H1 (cell line): ENCODE measurements around the gene KBTBD3. TPM values are rescaled to one million over a fixed set of nuclear protein-coding genes. Genes with fewer than 3 reads are reported as not detected.

ENCODE experiments used
- CTCF ChIA-PET: fragments of 300-600 bp; sonication (Branson Sonifier 250); formaldehyde crosslinking; loops from one replicate; lab custom pipeline; 2021; ENCODE audit not compliant: partially characterized antibody; lab: Charles Lee
- POLR2A ChIA-PET: fragments of 300-600 bp; sonication (Branson Sonifier 250); formaldehyde crosslinking; loops from one replicate; lab custom pipeline; 2021; ENCODE audit warnings: inconsistent platforms; ENCODE audit not compliant: partially characterized antibody; lab: Charles Lee
- DNase-seq, 2 experiments: peaks; one replicate each; pipeline versions ENCODE4 v3.0.0 to v3.0.0-alpha.2; 2010 to 2022; ENCODE audit warnings: low spot score in 2 of 2, low read depth in 1 of 2, mixed read lengths in 1 of 2
- FAIRE-seq: peaks from 2 replicates; lab custom pipeline; 2011; peaks lifted over from hg19 to GRCh38; lab: Jason Lieb, UNC
- H2AFZ ChIP-seq: 2 replicates; pipeline ENCODE4 v1.8.1; 2012; ENCODE audit warnings: low read length, inconsistent platforms
- H2AK5ac ChIP-seq: 2 replicates; pipeline ENCODE4 v1.6.1; 2013; ENCODE audit warnings: low read depth, low read length
- H2BK120ac ChIP-seq: replicated peaks from 2 replicates; pipeline ENCODE3; 2013; ENCODE audit warnings: low read depth, low read length, inconsistent platforms
- H2BK12ac ChIP-seq: 2 replicates; pipeline ENCODE4 v1.6.1; 2013; ENCODE audit warnings: low read depth, low read length
- H2BK15ac ChIP-seq: 2 replicates; pipeline ENCODE4 v1.6.1; 2013; ENCODE audit warnings: low read length
- H2BK20ac ChIP-seq: 2 replicates; pipeline ENCODE4 v1.6.1; 2013; ENCODE audit warnings: low read length
- H2BK5ac ChIP-seq: 2 replicates; pipeline ENCODE4 v1.6.1; 2013; ENCODE audit warnings: low read depth, low read length
- H3K14ac ChIP-seq: 2 replicates; pipeline ENCODE4 v1.6.1; 2013; ENCODE audit warnings: inconsistent platforms; ENCODE audit not compliant: insufficient read length
- H3K18ac ChIP-seq: 2 replicates; pipeline ENCODE4 v1.6.1; 2013; ENCODE audit warnings: low read length; ENCODE audit errors: extremely low read depth
- H3K23ac ChIP-seq: 2 replicates; pipeline ENCODE4 v1.6.1; 2013; ENCODE audit warnings: inconsistent platforms; ENCODE audit not compliant: insufficient read length
- H3K23me2 ChIP-seq: 2 replicates; pipeline ENCODE4 v1.6.1; 2013; ENCODE audit warnings: low read depth, low read length
- H3K27ac ChIP-seq: 2 replicates; pipeline ENCODE4 v1.6.1; 2011; ENCODE audit warnings: low read depth, low read length, inconsistent platforms
- H3K27me3 ChIP-seq, 4 experiments: replicated peaks in 1 of 4; 1 replicate in 1 of 4; 2 replicates in 3 of 4; pipeline versions ENCODE4 v1.6.1 to v1.8.1; 2011 to 2013; ENCODE audit warnings: low read length in 3 of 4, mild to moderate bottlenecking in 3 of 4, inconsistent platforms in 2 of 4, mixed read lengths in 2 of 4, moderate library complexity in 1 of 4; ENCODE audit not compliant: control insufficient read depth in 3 of 4, insufficient read depth in 3 of 4; ENCODE audit errors: extremely low read depth in 1 of 4
- H3K36me3 ChIP-seq, 4 experiments: 2 replicates each; pipeline versions ENCODE4 v1.6.1 to v1.8.1; 2011 to 2013; ENCODE audit warnings: mild to moderate bottlenecking in 4 of 4, low read length in 3 of 4, moderate library complexity in 2 of 4, control low read depth in 1 of 4, inconsistent platforms in 1 of 4; ENCODE audit not compliant: insufficient read depth in 4 of 4, control insufficient read depth in 2 of 4
- H3K4ac ChIP-seq: replicated peaks from 2 replicates; pipeline ENCODE3; 2013; ENCODE audit warnings: low read length, low read depth, mixed read lengths, inconsistent platforms; ENCODE audit not compliant: insufficient read length
- H3K4me1 ChIP-seq, 4 experiments: replicated peaks in 1 of 4; 1 replicate in 1 of 4; 2 replicates in 3 of 4; pipeline versions ENCODE4 v1.6.1 to v1.8.1; 2011 to 2013; ENCODE audit warnings: low read length in 3 of 4, inconsistent platforms in 2 of 4, mixed read lengths in 1 of 4; ENCODE audit not compliant: insufficient read depth in 4 of 4, control insufficient read depth in 3 of 4
- H3K4me2 ChIP-seq, 2 experiments: 2 replicates each; pipeline versions ENCODE4 v1.6.1 to v1.8.1; 2011 to 2013; ENCODE audit warnings: low read depth in 2 of 2, low read length in 2 of 2, control low read depth in 1 of 2, inconsistent platforms in 1 of 2, mild to moderate bottlenecking in 1 of 2; ENCODE audit not compliant: insufficient read depth in 1 of 2
- H3K4me3 ChIP-seq, 4 experiments: fragments of 200-600, 300-600 bp in 1 of 4; sonication (generic), shearing (Covaris generic), sonication (Bioruptor Twin) in 1 of 4; 2 replicates each; pipeline versions ENCODE4 v1.5.1 to v1.8.1; 2011 to 2016; ENCODE audit warnings: low read length in 4 of 4, low read depth in 3 of 4, control low read depth in 2 of 4, inconsistent platforms in 2 of 4, mild to moderate bottlenecking in 2 of 4, mixed read lengths in 1 of 4, moderate library complexity in 1 of 4; ENCODE audit not compliant: insufficient read depth in 2 of 4; ENCODE audit errors: extremely low read depth in 1 of 4
- H3K56ac ChIP-seq: replicated peaks from 2 replicates; pipeline ENCODE3; 2013; ENCODE audit warnings: low read depth, mild to moderate bottlenecking, mixed read lengths, low read length, inconsistent platforms; ENCODE audit not compliant: insufficient read length
- H3K79me1 ChIP-seq: 2 replicates; pipeline ENCODE4 v1.6.1; 2013; ENCODE audit warnings: low read depth, low read length, control low read depth
- H3K79me2 ChIP-seq, 2 experiments: 2 replicates each; pipeline versions ENCODE4 v1.6.1 to v1.8.1; 2012 to 2013; ENCODE audit warnings: low read length in 2 of 2, mild to moderate bottlenecking in 2 of 2, inconsistent platforms in 1 of 2; ENCODE audit not compliant: insufficient read depth in 2 of 2, control insufficient read depth in 1 of 2
- H3K9ac ChIP-seq, 4 experiments: replicated peaks in 1 of 4; 1 replicate in 1 of 4; 2 replicates in 3 of 4; pipeline versions ENCODE4 v1.6.1 to v1.8.1; 2011 to 2013; ENCODE audit warnings: low read depth in 3 of 4, low read length in 3 of 4, control low read depth in 2 of 4, mild to moderate bottlenecking in 2 of 4, moderate library complexity in 2 of 4, inconsistent platforms in 1 of 4; ENCODE audit errors: extremely low read depth in 1 of 4
- H3K9me3 ChIP-seq, 2 experiments: 2 replicates each; pipeline versions ENCODE4 v1.6.1 to v1.8.1; 2012 to 2013; ENCODE audit warnings: mild to moderate bottlenecking in 2 of 2, moderate library complexity in 2 of 2, control low read depth in 1 of 2, inconsistent platforms in 1 of 2, low read depth in 1 of 2, low read length in 1 of 2, mixed read lengths in 1 of 2; ENCODE audit not compliant: insufficient read depth in 2 of 2
- H4K20me1 ChIP-seq, 2 experiments: replicated peaks in 1 of 2; 2 replicates each; pipeline versions ENCODE3 to v1.8.1; 2011 to 2013; ENCODE audit warnings: inconsistent platforms in 2 of 2, low read length in 2 of 2, mild to moderate bottlenecking in 1 of 2; ENCODE audit not compliant: insufficient read depth in 2 of 2, control insufficient read depth in 1 of 2
- H4K5ac ChIP-seq: 2 replicates; pipeline ENCODE4 v1.6.1; 2013; ENCODE audit warnings: low read length, low read depth, mixed read lengths, inconsistent platforms; ENCODE audit not compliant: insufficient read length
- H4K8ac ChIP-seq: 2 replicates; pipeline ENCODE4 v1.8.0; 2013; ENCODE audit warnings: mild to moderate bottlenecking, moderate library complexity, low read length, inconsistent platforms; ENCODE audit not compliant: insufficient read depth; ENCODE audit errors: extremely low read depth
- H4K91ac ChIP-seq: replicated peaks from 2 replicates; pipeline ENCODE3; 2013; ENCODE audit warnings: low read length, mixed read lengths, inconsistent platforms; ENCODE audit not compliant: insufficient read length
- CTBP2 ChIP-seq: IDR thresholded peaks from 2 replicates; pipeline ENCODE4 v1.7.0; 2011; ENCODE audit warnings: borderline replicate concordance, mild to moderate bottlenecking, moderate library complexity, mixed read lengths, low read length; ENCODE audit not compliant: insufficient read depth, insufficient read length
- FOSL1 ChIP-seq: IDR thresholded peaks from 2 replicates; pipeline ENCODE4 v1.6.1; 2011; ENCODE audit warnings: mild to moderate bottlenecking, low read depth, low read length, moderate library complexity; ENCODE audit not compliant: insufficient read depth
- GABPA ChIP-seq: IDR thresholded peaks from 2 replicates; pipeline ENCODE4 v1.6.1; 2011; ENCODE audit warnings: mild to moderate bottlenecking, low read length, moderate library complexity, borderline replicate concordance; ENCODE audit not compliant: insufficient read depth
- GTF2F1 ChIP-seq: IDR thresholded peaks from 2 replicates; pipeline ENCODE4 v1.6.1; 2012; ENCODE audit warnings: low read depth, low read length, improper control_type of control experiment, borderline replicate concordance
- MAFK ChIP-seq: IDR thresholded peaks from 2 replicates; pipeline ENCODE4 v1.6.1; 2012; ENCODE audit warnings: low read depth, mild to moderate bottlenecking, improper control_type of control experiment, low read length
- POLR2AphosphoS5 ChIP-seq: IDR thresholded peaks from 2 replicates; pipeline ENCODE4 v1.6.1; 2011; ENCODE audit warnings: low read depth, low read length
- RBBP5 ChIP-seq: IDR thresholded peaks from 2 replicates; pipeline ENCODE4 v1.7.1; 2012; ENCODE audit warnings: low read depth, mild to moderate bottlenecking, inconsistent platforms, low read length, moderate library complexity, borderline replicate concordance
- SIN3A ChIP-seq, 2 experiments: IDR thresholded peaks in 1 of 2; conservative IDR thresholded peaks in 1 of 2; 2 replicates each; pipeline ENCODE4 v1.6.1; 2011 to 2012; ENCODE audit warnings: low read length in 2 of 2, improper control_type of control experiment in 1 of 2, low read depth in 1 of 2, mild to moderate bottlenecking in 1 of 2
- ZNF274 ChIP-seq: IDR thresholded peaks from 2 replicates; pipeline ENCODE4 v1.7.0; 2012; ENCODE audit warnings: low read length, borderline replicate concordance; ENCODE audit errors: extremely low read depth
- WGBS, 2 experiments: shearing (Covaris generic) in 1 of 2; methylation state at CpG; one replicate each; pipeline versions ENCODE4 v1.1.6 to v1.1.7; 2013 to 2015; ENCODE audit warnings: low lambda C conversion rate in 2 of 2, mixed read lengths in 2 of 2, inconsistent platforms in 1 of 2, low coverage in 1 of 2, missing lambda C conversion rate in 1 of 2; ENCODE audit not compliant: insufficient replicate concordance in 2 of 2, insufficient coverage in 1 of 2, insufficient read length in 1 of 2; ENCODE audit errors: extremely low coverage in 1 of 2, missing lambda C conversion rate in 1 of 2; 5-methylcytosine and 5-hydroxymethylcytosine counted together
- polyA plus RNA-seq, 7 experiments: library from polyadenylated mRNA; depleted of rRNA in 3 of 7; stranded (reverse) in 5 of 7; unstranded in 2 of 7; fragments of >200 nt in 5 of 7; fragments of 200-250 nt in 2 of 7; gene quantifications; 1 replicate in 5 of 7; 2 replicates in 1 of 7; 4 replicates in 1 of 7; pipeline versions ENCODE4 v1.2.1 to v1.2.3, GENCODE V29; 2011 to 2013; ENCODE audit warnings: missing spikeins in 2 of 7, mixed read lengths in 2 of 7
- total RNA-seq: library from RNA; stranded (reverse); fragmentation: NEBNext Ultra II Directional; extraction: Animal tissue kit (Norgen Biotek cat#: 25700); gene quantifications from 2 replicates; pipeline ENCODE4 v1.2.1, GENCODE V29; 2021
- TF ChIP-seq, protein P1 (sequence below): IDR thresholded peaks from 2 replicates; pipeline ENCODE4 v1.6.1; 2012; ENCODE audit warnings: inconsistent platforms
- TF ChIP-seq, protein P2 (sequence below): IDR thresholded peaks from 2 replicates; pipeline ENCODE4 v1.6.1; 2011; ENCODE audit warnings: low read length, improper control_type of control experiment

Gene KBTBD3
- total and polyA plus RNA-seq, 2 of the 8 experiments (the other 6 are each of a cell fraction or from before 2014, with no cell fraction given): 1.2 to 6.1 TPM

DNA sequence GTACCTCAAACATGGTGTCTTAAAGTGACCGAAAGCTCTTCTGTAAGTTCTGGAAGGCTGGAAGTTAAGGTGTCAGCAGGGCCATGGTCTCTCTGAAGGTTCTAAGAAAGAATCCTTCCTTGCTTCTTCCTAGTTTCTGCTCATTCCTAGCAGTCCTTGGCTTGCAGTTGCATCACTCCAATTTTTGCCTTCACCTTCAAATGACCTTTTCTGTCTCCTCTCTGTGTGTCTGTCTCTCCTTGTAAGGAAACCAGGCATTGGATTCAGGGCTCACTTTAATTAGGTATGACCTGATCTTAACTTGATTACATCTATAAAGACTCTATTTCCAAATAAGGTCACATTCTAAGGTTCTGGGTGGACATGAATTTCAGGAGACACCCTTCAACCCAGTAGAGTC, 9.0 kb upstream of the KBTBD3 start:
- Histone ChIP-seq H3K23me2 (no peaks in the 10 kb centered on the region), H3K4me1 (no peaks in the 10 kb centered on the region), H2BK5ac (no peak overlapping the region), H3K79me1 (peaks cover 2% of the 10 kb centered on the region; the same call in 1 of the 2 replicates), H2AK5ac (no peak overlapping the region), H3K9me3 (no peaks in the 10 kb centered on the region), H3K79me2 (peaks cover 10 to 95% of the 10 kb centered on the region in 2 experiments), H4K8ac (no peak overlapping the region), H4K91ac (no peak overlapping the region), H2BK20ac (no peak overlapping the region), H2BK12ac (no peak overlapping the region), H4K5ac (no peak overlapping the region), H3K14ac (no peak overlapping the region), H4K20me1 (peaks cover 3 to 4% of the 10 kb centered on the region in 2 experiments), H3K18ac (no peak overlapping the region), H3K36me3 (peaks cover 0 to 55% (median 12%) of the 10 kb centered on the region in 4 experiments; a peak in 6 of 8 replicates), H3K4me3 (no peak overlapping the region), H3K4me2 (no peak overlapping the region), H2BK15ac (no peak overlapping the region), H2AFZ (no peak overlapping the region), H3K4ac (no peak overlapping the region), H3K9ac (no peak overlapping the region), H3K27me3 (no peaks in the 10 kb centered on the region), H3K27ac (no peak overlapping the region), H3K23ac (no peak overlapping the region), H2BK120ac (no peak overlapping the region), H3K56ac (no peak overlapping the region)
- ChIA-PET POLR2A (interaction anchor here (1.4 kb wide), 2 partner anchors 9 to 16 kb away, joined by 3 to 6 read pairs; partner anchors contain the start of genes AASDHPPT and KBTBD3), CTCF (interaction anchor here (0.8 to 5.4 kb wide), 7 partner anchors 9 to 499 kb away, joined by 3 to 29 read pairs (median 6); partner anchors contain the start of genes AASDHPPT and KBTBD3)
- WGBS, 2 experiments: 93% methylated on average over 1 of the region's 1 CpG; no CpG with 5 or more reads in 1 of the 2 experiments
- DNase-seq: no peak
- no peak for FAIRE-seq
- TF ChIP-seq GABPA (no peak), ZNF274 (no peak), FOSL1 (no peak), MAFK (no peak), POLR2AphosphoS5 (no peak), GTF2F1 (no peak), SIN3A (conservative IDR thresholded peaks at IDR 0.05 in 1 of 2, IDR thresholded peaks at IDR 0.05 in 1 of 2; ENCODE audit: low read depth in 1 of 2, low read length in 2 of 2) (no peak), CTBP2 (no peak), RBBP5 (no peak)
- TF ChIP-seq, protein P1, sequence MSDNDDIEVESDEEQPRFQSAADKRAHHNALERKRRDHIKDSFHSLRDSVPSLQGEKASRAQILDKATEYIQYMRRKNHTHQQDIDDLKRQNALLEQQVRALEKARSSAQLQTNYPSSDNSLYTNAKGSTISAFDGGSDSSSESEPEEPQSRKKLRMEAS: no peak
- TF ChIP-seq, protein P2, sequence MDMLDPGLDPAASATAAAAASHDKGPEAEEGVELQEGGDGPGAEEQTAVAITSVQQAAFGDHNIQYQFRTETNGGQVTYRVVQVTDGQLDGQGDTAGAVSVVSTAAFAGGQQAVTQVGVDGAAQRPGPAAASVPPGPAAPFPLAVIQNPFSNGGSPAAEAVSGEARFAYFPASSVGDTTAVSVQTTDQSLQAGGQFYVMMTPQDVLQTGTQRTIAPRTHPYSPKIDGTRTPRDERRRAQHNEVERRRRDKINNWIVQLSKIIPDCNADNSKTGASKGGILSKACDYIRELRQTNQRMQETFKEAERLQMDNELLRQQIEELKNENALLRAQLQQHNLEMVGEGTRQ: no peak
